Measurements from ENCODE around the gene HNRNPH1. TPM values are rescaled to one million over a fixed set of nuclear protein-coding genes. Genes with fewer than 3 reads are reported as not detected.
"Not testable (repeated sequence)": the region's sequence is repeated elsewhere in the genome, so short reads cannot be mapped to it uniquely, and the experiment has no call there.

The HNRNPH1 gene
- total RNA-seq, 4 donors from 2014 or later: 410 to 898 (median 679) TPM

GRCh38 chr5:179639296-179639695 is 15.8 kb upstream of the HNRNPH1 start:
- not testable (repeated sequence) for ATAC-seq (ENCODE audit: low FRiP score); DNase-seq (ENCODE audit: low spot score)

GRCh38 chr5:179634370-179635172 is 11.1 kb upstream of the HNRNPH1 start:
- ATAC-seq (ENCODE audit: low FRiP score): peak; percentile 95
- not testable (repeated sequence) for DNase-seq (ENCODE audit: low spot score)

- not testable (repeated sequence) for DNase-seq (ENCODE audit: low spot score)
Measured at GRCh38 chr5:179633501-179634369, 10.3 kb upstream of the HNRNPH1 start.

GRCh38 chr5:179624841-179625271 is 1.4 kb upstream of the HNRNPH1 start:
- DNase-seq (ENCODE audit: low spot score): no peak
- ATAC-seq (ENCODE audit: low FRiP score): no peak
- TF ChIP-seq CTCF (IDR thresholded peaks at IDR 0.05): no peak

More at GRCh38 chr5:179633501-179634369, 10.3 kb upstream of the HNRNPH1 start:
- ATAC-seq (ENCODE audit: low FRiP score): not testable (repeated sequence)

- no peak for TF ChIP-seq CTCF (IDR thresholded peaks at IDR 0.05)
- no peak for DNase-seq (ENCODE audit: low spot score)
- peak; percentile 40 for ATAC-seq (ENCODE audit: low FRiP score)
Measured at GRCh38 chr5:179623906-179624741, 653 bp upstream of the HNRNPH1 start.

GRCh38 chr5:179621551-179622214 is 1.8 kb downstream of the HNRNPH1 start:
- DNase-seq (ENCODE audit: low spot score) (no peak), ATAC-seq (ENCODE audit: low FRiP score) (no peak)
- no peak for TF ChIP-seq CTCF (IDR thresholded peaks at IDR 0.05)

- DNase-seq (ENCODE audit: low spot score) (no peak), ATAC-seq (ENCODE audit: low FRiP score) (no peak)
- TF ChIP-seq CTCF (IDR thresholded peaks at IDR 0.05): no peak
Measured at GRCh38 chr5:179620703-179621350, 2.6 kb downstream of the HNRNPH1 start.

Data from omental fat pad (tissue), 4 donors.